Measurements from ENCODE around the gene OR10H3. TPM values are rescaled to one million over a fixed set of nuclear protein-coding genes. Genes with fewer than 3 reads are reported as not detected.

Gene OR10H3
- total RNA-seq, 1 experiment from 2014 or later: not detected

GRCh38 chr19:15787611-15788155, 49.9 kb downstream of the OR10H3 start, which contains the start of gene OR10H5:
TSS of gene OR10H5 (plus strand) at chr19:15787661. CDS start at chr19:15794049, 6,388 bp downstream.
- H3K9me3 Mint-ChIP-seq (ENCODE audit: unreplicated experiment): peaks cover 15% of the 10 kb centered on the region
- H3K4me1 Mint-ChIP-seq (ENCODE audit: insufficient read depth, unreplicated experiment): no peaks in the 10 kb centered on the region
- no peaks in the 10 kb centered on the region for H3K27me3 Mint-ChIP-seq (ENCODE audit: insufficient read depth, unreplicated experiment)
- H3K27ac Mint-ChIP-seq (ENCODE audit: low read depth, unreplicated experiment): no peak within 1 kb of the TSS
- no peak within 1 kb of the TSS for H3K4me3 Mint-ChIP-seq (ENCODE audit: unreplicated experiment)
- no TSS peak for BruUV-seq (replicated peaks)
- intact Hi-C loops (cut with micrococcal nuclease): no loop called here
- POLR2A ChIA-PET: no interaction called here
- CTCF ChIA-PET: no interaction called here
- no peaks in the 10 kb centered on the region for H3K36me3 Mint-ChIP-seq (ENCODE audit: insufficient read depth, unreplicated experiment)
- TF ChIP-seq CTCF (IDR thresholded peaks at IDR 0.05; ENCODE audit: unreplicated experiment): no peak
- DNase-seq (ENCODE audit: unreplicated experiment): no peak

DNA sequence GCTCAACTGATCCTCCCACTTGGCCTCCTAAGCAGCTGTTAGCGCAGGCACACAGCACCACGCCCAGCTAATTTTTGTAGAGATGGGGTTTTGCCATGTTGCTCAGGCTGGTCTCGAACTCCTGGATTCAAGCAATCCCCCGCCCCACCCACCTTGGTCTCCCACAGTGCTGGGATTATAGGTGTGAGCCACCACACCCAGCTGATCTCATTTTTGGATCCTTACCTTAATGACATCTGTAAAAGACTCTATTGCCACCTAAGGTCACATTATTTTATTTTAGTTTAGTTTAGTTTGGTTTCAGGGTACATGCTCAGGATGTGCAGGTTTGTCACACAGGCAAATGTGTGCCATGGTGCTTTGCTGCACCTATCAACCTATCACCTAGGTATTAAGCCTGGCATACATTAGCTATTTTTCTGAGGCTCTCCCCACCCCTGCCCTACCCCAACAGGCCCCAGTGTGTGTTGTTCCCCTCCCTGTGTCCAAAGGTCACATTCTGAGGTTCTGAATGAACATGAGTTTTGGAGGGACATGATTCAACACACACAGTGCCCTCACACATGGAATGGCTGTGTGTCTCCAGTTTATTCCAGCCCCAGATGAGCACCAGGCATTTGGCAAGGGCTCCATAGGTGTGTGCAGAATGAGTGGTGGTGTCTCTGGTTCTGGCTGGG, 50.9 kb downstream of the OR10H3 start:
- no peak overlapping the region for H3K27ac Mint-ChIP-seq (ENCODE audit: low read depth, unreplicated experiment)
- ChIA-PET CTCF (interaction anchor here (0.5 kb wide), 1 partner anchor 21 kb away, joined by 4 read pairs; no protein-coding TSS in a partner anchor), POLR2A (interaction anchor here (0.6 kb wide), 1 partner anchor 48 kb away, joined by 3 read pairs; no protein-coding TSS in a partner anchor)
- no peak for TF ChIP-seq CTCF (IDR thresholded peaks at IDR 0.05; ENCODE audit: unreplicated experiment)
- intact Hi-C loops (cut with micrococcal nuclease): no loop called here
- H3K4me3 Mint-ChIP-seq (ENCODE audit: unreplicated experiment): no peak overlapping the region
- no peaks in the 10 kb centered on the region for H3K4me1 Mint-ChIP-seq (ENCODE audit: insufficient read depth, unreplicated experiment)
- BruUV-seq (replicated peaks): no TSS peak
- H3K27me3 Mint-ChIP-seq (ENCODE audit: insufficient read depth, unreplicated experiment): no peaks in the 10 kb centered on the region
- no peaks in the 10 kb centered on the region for H3K36me3 Mint-ChIP-seq (ENCODE audit: insufficient read depth, unreplicated experiment)
- DNase-seq (ENCODE audit: unreplicated experiment): no peak
- H3K9me3 Mint-ChIP-seq (ENCODE audit: unreplicated experiment): peaks cover 15% of the 10 kb centered on the region

DNA sequence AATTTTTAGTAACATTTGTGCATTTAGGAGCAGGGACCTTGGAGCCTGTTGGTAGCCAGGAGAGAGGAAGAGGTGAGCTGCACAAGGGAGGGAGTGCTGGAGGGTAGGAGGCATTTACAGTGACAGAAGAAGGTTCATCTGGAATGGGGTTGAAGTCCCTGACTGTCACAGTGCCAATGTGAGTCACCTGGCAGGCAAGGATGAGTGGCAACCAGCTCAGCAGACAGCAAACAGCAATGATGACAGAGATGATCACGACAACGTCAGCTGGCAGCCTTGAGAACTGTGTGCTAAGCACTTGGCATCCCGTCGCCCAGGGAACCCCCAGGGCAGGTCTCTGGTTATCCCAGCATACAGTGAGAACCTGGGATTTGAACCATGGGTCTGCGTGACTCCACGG, 52.3 kb downstream of the OR10H3 start:
- Mint-ChIP-seq H3K27me3 (ENCODE audit: insufficient read depth, unreplicated experiment) (no peaks in the 10 kb centered on the region), H3K27ac (ENCODE audit: low read depth, unreplicated experiment) (no peak overlapping the region), H3K4me3 (ENCODE audit: unreplicated experiment) (no peak overlapping the region), H3K36me3 (ENCODE audit: insufficient read depth, unreplicated experiment) (no peaks in the 10 kb centered on the region), H3K9me3 (ENCODE audit: unreplicated experiment) (peaks cover 26% of the 10 kb centered on the region), H3K4me1 (ENCODE audit: insufficient read depth, unreplicated experiment) (no peaks in the 10 kb centered on the region)
- no TSS peak for BruUV-seq (replicated peaks)
- POLR2A ChIA-PET: interaction anchor here (0.6 kb wide), 1 partner anchor 17 kb away, joined by 4 read pairs; no protein-coding TSS in a partner anchor
- CTCF ChIA-PET: no interaction called here
- no peak for TF ChIP-seq CTCF (IDR thresholded peaks at IDR 0.05; ENCODE audit: unreplicated experiment)
- DNase-seq (ENCODE audit: unreplicated experiment): no peak
- intact Hi-C loops (cut with micrococcal nuclease): no loop called here

Other genes with a start within 250 kb of the OR10H3 start
- gene CYP4F22, start 229.5 kb upstream of the OR10H3 start, total RNA-seq (2022): not detected in 2 replicates
- not detected in 2 replicates for gene CYP4F8, start 122.8 kb upstream of the OR10H3 start, total RNA-seq (2022)
- gene CYP4F3, start 97.1 kb upstream of the OR10H3 start, total RNA-seq (2022): 0.42 and 0.75 TPM in 2 replicates
- 0.42 and 0.56 TPM in 2 replicates for gene CYP4F12, start 64.9 kb upstream of the OR10H3 start, total RNA-seq (2022)
- gene OR10H2, start 10.0 kb upstream of the OR10H3 start, total RNA-seq (2022): not detected in 2 replicates
- gene OR10H5, start 49.7 kb downstream of the OR10H3 start, total RNA-seq (2022): not detected in 2 replicates
- gene OR10H1, start 77.7 kb downstream of the OR10H3 start, total RNA-seq (2022): not detected in 2 replicates
- 0.14 and 0.59 TPM in 2 replicates for gene CYP4F2, start 160.1 kb downstream of the OR10H3 start, total RNA-seq (2022)
- gene CYP4F11, start 196.5 kb downstream of the OR10H3 start, total RNA-seq (2022): 8.1 and 10.5 TPM in 2 replicates
- gene OR10H4, start 211.0 kb downstream of the OR10H3 start, total RNA-seq (2022): not detected in 2 replicates